ENCODE measurements around the gene ARRDC3. TPM values are rescaled to one million over a fixed set of nuclear protein-coding genes. Genes with fewer than 3 reads are reported as not detected.

Gene ARRDC3
- total and polyA plus RNA-seq, 9 of the 15 experiments (the other 6 are each of a cell fraction or from before 2014, with no cell fraction given), result 15.3 to 58.1 (median 39.4) TPM

DNA sequence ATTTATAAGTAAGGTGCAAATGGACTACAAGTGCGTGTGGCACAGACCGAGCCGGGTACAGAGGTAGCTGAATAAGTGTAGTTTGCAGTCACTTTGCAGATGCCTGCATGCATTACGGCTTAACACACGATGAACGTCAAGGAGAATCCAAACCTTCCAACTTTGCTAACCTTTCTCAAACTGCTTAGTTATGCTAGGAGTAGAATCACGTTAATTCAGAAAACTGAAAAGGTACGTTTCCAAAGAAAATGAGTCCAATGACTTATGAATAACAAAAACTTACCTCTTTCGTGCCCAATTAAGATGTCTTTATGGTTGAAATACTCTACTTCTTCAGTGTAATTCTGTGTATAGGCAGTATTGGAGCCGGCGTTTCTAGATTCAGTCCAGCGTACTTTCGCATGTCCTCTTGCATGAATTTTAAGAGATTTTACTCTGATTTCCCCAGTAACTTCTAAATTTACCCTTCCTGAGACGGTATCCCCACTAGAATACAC, 539 bp downstream of the ARRDC3 start (continued):
- TF ChIP-seq, protein P1, sequence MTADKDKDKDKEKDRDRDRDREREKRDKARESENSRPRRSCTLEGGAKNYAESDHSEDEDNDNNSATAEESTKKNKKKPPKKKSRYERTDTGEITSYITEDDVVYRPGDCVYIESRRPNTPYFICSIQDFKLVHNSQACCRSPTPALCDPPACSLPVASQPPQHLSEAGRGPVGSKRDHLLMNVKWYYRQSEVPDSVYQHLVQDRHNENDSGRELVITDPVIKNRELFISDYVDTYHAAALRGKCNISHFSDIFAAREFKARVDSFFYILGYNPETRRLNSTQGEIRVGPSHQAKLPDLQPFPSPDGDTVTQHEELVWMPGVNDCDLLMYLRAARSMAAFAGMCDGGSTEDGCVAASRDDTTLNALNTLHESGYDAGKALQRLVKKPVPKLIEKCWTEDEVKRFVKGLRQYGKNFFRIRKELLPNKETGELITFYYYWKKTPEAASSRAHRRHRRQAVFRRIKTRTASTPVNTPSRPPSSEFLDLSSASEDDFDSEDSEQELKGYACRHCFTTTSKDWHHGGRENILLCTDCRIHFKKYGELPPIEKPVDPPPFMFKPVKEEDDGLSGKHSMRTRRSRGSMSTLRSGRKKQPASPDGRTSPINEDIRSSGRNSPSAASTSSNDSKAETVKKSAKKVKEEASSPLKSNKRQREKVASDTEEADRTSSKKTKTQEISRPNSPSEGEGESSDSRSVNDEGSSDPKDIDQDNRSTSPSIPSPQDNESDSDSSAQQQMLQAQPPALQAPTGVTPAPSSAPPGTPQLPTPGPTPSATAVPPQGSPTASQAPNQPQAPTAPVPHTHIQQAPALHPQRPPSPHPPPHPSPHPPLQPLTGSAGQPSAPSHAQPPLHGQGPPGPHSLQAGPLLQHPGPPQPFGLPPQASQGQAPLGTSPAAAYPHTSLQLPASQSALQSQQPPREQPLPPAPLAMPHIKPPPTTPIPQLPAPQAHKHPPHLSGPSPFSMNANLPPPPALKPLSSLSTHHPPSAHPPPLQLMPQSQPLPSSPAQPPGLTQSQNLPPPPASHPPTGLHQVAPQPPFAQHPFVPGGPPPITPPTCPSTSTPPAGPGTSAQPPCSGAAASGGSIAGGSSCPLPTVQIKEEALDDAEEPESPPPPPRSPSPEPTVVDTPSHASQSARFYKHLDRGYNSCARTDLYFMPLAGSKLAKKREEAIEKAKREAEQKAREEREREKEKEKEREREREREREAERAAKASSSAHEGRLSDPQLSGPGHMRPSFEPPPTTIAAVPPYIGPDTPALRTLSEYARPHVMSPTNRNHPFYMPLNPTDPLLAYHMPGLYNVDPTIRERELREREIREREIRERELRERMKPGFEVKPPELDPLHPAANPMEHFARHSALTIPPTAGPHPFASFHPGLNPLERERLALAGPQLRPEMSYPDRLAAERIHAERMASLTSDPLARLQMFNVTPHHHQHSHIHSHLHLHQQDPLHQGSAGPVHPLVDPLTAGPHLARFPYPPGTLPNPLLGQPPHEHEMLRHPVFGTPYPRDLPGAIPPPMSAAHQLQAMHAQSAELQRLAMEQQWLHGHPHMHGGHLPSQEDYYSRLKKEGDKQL (CRISPR knock-in tag; IDR thresholded peaks at IDR 0.05; ENCODE audit: borderline replicate concordance), result no peak
- TF ChIP-seq PHTF2 (CRISPR knock-in tag; IDR thresholded peaks at IDR 0.05) (no peak), SMAD4 (CRISPR knock-in tag; conservative IDR thresholded peaks at IDR 0.05) (no peak), FOXA3 (CRISPR knock-in tag; conservative IDR thresholded peaks at IDR 0.05 in 1 of 2, IDR thresholded peaks at IDR 0.05 in 1 of 2) (no peak), ADNP (tag; IDR thresholded peaks at IDR 0.05) (no peak), ZNF174 (CRISPR knock-in tag; IDR thresholded peaks at IDR 0.05) (no peak), STAG1 (CRISPR knock-in tag; IDR thresholded peaks at IDR 0.05; ENCODE audit: borderline replicate concordance) (no peak), IRF2 (CRISPR knock-in tag; IDR thresholded peaks at IDR 0.05) (no peak), ILF3 (IDR thresholded peaks at IDR 0.05; ENCODE audit: borderline replicate concordance) (no peak), BCOR (IDR thresholded peaks at IDR 0.05) (no peak)
- TF ChIP-seq, protein P2, sequence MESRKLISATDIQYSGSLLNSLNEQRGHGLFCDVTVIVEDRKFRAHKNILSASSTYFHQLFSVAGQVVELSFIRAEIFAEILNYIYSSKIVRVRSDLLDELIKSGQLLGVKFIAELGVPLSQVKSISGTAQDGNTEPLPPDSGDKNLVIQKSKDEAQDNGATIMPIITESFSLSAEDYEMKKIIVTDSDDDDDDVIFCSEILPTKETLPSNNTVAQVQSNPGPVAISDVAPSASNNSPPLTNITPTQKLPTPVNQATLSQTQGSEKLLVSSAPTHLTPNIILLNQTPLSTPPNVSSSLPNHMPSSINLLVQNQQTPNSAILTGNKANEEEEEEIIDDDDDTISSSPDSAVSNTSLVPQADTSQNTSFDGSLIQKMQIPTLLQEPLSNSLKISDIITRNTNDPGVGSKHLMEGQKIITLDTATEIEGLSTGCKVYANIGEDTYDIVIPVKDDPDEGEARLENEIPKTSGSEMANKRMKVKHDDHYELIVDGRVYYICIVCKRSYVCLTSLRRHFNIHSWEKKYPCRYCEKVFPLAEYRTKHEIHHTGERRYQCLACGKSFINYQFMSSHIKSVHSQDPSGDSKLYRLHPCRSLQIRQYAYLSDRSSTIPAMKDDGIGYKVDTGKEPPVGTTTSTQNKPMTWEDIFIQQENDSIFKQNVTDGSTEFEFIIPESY (CRISPR knock-in tag; IDR thresholded peaks at IDR 0.05), result no peak
- TF ChIP-seq, protein P3, sequence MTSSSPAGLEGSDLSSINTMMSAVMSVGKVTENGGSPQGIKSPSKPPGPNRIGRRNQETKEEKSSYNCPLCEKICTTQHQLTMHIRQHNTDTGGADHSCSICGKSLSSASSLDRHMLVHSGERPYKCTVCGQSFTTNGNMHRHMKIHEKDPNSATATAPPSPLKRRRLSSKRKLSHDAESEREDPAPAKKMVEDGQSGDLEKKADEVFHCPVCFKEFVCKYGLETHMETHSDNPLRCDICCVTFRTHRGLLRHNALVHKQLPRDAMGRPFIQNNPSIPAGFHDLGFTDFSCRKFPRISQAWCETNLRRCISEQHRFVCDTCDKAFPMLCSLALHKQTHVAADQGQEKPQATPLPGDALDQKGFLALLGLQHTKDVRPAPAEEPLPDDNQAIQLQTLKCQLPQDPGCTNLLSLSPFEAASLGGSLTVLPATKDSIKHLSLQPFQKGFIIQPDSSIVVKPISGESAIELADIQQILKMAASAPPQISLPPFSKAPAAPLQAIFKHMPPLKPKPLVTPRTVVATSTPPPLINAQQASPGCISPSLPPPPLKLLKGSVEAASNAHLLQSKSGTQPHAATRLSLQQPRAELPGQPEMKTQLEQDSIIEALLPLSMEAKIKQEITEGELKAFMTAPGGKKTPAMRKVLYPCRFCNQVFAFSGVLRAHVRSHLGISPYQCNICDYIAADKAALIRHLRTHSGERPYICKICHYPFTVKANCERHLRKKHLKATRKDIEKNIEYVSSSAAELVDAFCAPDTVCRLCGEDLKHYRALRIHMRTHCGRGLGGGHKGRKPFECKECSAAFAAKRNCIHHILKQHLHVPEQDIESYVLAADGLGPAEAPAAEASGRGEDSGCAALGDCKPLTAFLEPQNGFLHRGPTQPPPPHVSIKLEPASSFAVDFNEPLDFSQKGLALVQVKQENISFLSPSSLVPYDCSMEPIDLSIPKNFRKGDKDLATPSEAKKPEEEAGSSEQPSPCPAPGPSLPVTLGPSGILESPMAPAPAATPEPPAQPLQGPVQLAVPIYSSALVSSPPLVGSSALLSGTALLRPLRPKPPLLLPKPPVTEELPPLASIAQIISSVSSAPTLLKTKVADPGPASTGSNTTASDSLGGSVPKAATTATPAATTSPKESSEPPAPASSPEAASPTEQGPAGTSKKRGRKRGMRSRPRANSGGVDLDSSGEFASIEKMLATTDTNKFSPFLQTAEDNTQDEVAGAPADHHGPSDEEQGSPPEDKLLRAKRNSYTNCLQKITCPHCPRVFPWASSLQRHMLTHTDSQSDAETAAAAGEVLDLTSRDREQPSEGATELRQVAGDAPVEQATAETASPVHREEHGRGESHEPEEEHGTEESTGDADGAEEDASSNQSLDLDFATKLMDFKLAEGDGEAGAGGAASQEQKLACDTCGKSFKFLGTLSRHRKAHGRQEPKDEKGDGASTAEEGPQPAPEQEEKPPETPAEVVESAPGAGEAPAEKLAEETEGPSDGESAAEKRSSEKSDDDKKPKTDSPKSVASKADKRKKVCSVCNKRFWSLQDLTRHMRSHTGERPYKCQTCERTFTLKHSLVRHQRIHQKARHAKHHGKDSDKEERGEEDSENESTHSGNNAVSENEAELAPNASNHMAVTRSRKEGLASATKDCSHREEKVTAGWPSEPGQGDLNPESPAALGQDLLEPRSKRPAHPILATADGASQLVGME (CRISPR knock-in tag; IDR thresholded peaks at IDR 0.05), result no peak
- TF ChIP-seq, protein P4, sequence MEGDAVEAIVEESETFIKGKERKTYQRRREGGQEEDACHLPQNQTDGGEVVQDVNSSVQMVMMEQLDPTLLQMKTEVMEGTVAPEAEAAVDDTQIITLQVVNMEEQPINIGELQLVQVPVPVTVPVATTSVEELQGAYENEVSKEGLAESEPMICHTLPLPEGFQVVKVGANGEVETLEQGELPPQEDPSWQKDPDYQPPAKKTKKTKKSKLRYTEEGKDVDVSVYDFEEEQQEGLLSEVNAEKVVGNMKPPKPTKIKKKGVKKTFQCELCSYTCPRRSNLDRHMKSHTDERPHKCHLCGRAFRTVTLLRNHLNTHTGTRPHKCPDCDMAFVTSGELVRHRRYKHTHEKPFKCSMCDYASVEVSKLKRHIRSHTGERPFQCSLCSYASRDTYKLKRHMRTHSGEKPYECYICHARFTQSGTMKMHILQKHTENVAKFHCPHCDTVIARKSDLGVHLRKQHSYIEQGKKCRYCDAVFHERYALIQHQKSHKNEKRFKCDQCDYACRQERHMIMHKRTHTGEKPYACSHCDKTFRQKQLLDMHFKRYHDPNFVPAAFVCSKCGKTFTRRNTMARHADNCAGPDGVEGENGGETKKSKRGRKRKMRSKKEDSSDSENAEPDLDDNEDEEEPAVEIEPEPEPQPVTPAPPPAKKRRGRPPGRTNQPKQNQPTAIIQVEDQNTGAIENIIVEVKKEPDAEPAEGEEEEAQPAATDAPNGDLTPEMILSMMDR (IDR thresholded peaks at IDR 0.05 in 2 of 3, conservative IDR thresholded peaks at IDR 0.05 in 1 of 3; ENCODE audit: insufficient read depth in 2 of 3, low read depth in 1 of 3, low read length in 3 of 3), result no peak
